Suprapubic skin (tissue), 3 donors: ENCODE results near the gene JMJD1C.

ENCODE experiments used
- POLR2A ChIP-seq, 2 donors: fragments of 450-650 bp; IDR thresholded peaks; one replicate each; pipeline ENCODE4 v1.6.1; 2017; ENCODE audit warnings: antibody characterized with exemption in 2 of 2, mild to moderate bottlenecking in 2 of 2, moderate library complexity in 2 of 2
- TF ChIP-seq, protein P1 (sequence below), 2 donors: fragments of 200-600 bp in 1 of 2; fragments of 450-650 bp in 1 of 2; sonication (generic) in 1 of 2; IDR thresholded peaks; one replicate each; pipeline ENCODE4 v1.5.1; 2016 to 2019; ENCODE audit warnings: antibody characterized with exemption in 2 of 2, mild to moderate bottlenecking in 1 of 2, moderate library complexity in 1 of 2

- TF ChIP-seq, protein P1, sequence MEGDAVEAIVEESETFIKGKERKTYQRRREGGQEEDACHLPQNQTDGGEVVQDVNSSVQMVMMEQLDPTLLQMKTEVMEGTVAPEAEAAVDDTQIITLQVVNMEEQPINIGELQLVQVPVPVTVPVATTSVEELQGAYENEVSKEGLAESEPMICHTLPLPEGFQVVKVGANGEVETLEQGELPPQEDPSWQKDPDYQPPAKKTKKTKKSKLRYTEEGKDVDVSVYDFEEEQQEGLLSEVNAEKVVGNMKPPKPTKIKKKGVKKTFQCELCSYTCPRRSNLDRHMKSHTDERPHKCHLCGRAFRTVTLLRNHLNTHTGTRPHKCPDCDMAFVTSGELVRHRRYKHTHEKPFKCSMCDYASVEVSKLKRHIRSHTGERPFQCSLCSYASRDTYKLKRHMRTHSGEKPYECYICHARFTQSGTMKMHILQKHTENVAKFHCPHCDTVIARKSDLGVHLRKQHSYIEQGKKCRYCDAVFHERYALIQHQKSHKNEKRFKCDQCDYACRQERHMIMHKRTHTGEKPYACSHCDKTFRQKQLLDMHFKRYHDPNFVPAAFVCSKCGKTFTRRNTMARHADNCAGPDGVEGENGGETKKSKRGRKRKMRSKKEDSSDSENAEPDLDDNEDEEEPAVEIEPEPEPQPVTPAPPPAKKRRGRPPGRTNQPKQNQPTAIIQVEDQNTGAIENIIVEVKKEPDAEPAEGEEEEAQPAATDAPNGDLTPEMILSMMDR (IDR thresholded peaks at IDR 0.05), result peak; percentile 64 to 73
- TF ChIP-seq POLR2A (IDR thresholded peaks at IDR 0.05), result no peak
These were observed 307.7 kb downstream of the JMJD1C start for GRCh38 chr10:63157845-63158624.
